KOPT-K1 (cell line): ENCODE data around the gene PSMA7.

ENCODE experiments used
- H3K27ac ChIP-seq: fragments of 200-600 bp; sonication (generic); 2 replicates; pipeline ENCODE4 v1.5.1; 2016; ENCODE audit warnings: antibody characterized with exemption, mild to moderate bottlenecking, low read depth, low read length; ENCODE audit not compliant: poor library complexity, severe bottlenecking
- H3K36me3 ChIP-seq: fragments of 200-600 bp; sonication (generic); 2 replicates; pipeline ENCODE4 v1.5.1; 2017; ENCODE audit warnings: antibody characterized with exemption, mild to moderate bottlenecking, low read length, moderate library complexity; ENCODE audit not compliant: insufficient read depth
- H3K9me3 ChIP-seq: fragments of 200-600 bp; sonication (generic); 2 replicates; pipeline ENCODE4 v1.5.1; 2017; ENCODE audit warnings: antibody characterized with exemption, low read length, mild to moderate bottlenecking; ENCODE audit not compliant: insufficient read depth, poor library complexity, severe bottlenecking

Gene PSMA7

DNA sequence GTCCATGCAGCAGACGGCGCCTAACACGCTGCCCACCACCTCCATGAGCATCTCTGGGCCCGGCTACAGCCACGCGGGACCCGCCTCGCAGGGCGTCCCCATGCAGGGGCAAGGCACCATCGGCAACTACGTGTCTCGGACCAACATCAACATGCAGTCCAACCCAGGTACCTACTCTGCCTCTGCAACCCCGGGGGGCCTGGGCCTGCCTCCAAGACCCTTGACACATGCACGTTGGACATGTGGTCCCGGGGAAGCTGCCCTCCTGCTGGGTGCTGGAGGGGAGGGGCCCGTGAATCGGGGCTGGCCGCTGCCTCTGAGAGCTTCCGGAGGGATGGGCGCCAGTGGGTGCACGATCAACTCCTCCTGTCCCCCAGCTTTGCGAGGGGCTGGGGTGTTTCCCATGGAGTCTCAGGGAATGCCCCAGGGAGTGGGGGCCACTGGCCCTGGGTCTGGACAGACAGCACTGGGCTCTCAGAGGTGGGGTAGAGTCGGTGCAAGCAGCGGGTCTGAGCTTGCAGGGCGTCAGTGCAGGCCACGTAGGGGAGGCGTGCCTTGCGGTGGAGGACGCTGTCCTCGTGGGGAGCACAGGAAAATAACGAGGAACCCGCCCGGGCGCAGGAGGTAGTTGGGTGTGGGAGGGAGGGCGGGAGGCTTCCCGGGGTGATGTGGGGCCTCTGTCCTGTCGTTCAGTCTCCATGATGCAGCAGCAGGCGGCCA, 19.7 kb upstream of the PSMA7 start:
- peaks cover 73% of the 10 kb centered on the region for H3K36me3 ChIP-seq

GRCh38 chr20:62161347-62161746, 18.2 kb upstream of the PSMA7 start:
- no peak overlapping the region for H3K27ac ChIP-seq
- peaks cover 63% of the 10 kb centered on the region; the same call in 1 of the 2 replicates for H3K36me3 ChIP-seq
- H3K9me3 ChIP-seq: no peaks in the 10 kb centered on the region

More for the DNA sequence above, 19.7 kb upstream of the PSMA7 start:
- no peaks in the 10 kb centered on the region for H3K9me3 ChIP-seq
- H3K27ac ChIP-seq: no peak overlapping the region

GRCh38 chr20:62160876-62161275, 17.7 kb upstream of the PSMA7 start:
- Histone ChIP-seq H3K36me3 (peaks cover 60% of the 10 kb centered on the region; the same call in 1 of the 2 replicates), H3K27ac (no peak overlapping the region), H3K9me3 (no peaks in the 10 kb centered on the region)

DNA sequence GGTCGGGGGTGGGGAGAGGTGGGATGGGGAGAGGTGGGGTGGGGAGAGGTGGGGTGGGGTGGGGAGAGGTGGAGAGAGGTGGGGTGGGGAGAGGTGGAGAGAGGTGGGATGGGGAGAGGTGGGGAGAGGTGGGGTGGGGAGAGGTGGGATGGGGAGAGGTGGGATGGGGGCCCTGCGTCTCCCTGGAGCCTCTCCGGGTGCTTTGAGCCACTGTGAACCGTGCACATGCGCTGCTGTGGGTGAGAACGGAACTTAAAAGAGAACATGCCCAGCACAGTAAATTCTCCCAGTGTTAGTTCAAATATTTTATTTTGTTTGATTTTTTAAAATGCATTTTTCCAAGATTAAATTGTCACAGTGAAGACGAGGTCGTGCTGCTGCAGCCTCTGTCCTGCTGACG, 17.1 kb upstream of the PSMA7 start:
- no peak overlapping the region for H3K27ac ChIP-seq
- H3K9me3 ChIP-seq: no peaks in the 10 kb centered on the region
- peaks cover 57% of the 10 kb centered on the region; the same call in 1 of the 2 replicates for H3K36me3 ChIP-seq

DNA sequence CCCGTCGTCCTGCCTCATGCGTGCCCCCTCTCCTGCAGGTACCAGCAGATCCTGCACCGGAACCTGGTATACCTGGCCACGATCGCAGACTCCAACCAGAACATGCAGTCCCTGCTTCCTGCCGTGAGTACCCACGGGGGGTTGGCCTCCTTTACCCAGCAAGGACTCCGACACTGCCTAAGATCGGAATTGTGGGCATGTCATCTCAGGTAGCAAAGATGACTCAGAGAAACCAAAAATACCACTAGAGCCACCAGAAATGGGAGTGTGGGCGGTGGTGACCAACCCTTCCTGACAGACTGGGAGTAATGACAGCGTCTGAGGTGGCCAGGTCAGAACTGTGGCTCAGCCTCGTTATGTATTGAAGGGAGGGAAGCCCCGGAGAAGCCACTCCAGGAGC, 16.6 kb upstream of the PSMA7 start:
- Histone ChIP-seq H3K9me3 (no peaks in the 10 kb centered on the region), H3K36me3 (peaks cover 53% of the 10 kb centered on the region; the same call in 1 of the 2 replicates), H3K27ac (no peak overlapping the region)

GRCh38 chr20:62159052-62159451, 15.9 kb upstream of the PSMA7 start:
- no peak overlapping the region for H3K27ac ChIP-seq
- peaks cover 52% of the 10 kb centered on the region; the same call in 1 of the 2 replicates for H3K36me3 ChIP-seq

GRCh38 chr20:62158541-62158940, 15.3 kb upstream of the PSMA7 start:
- Histone ChIP-seq H3K27ac (no peak overlapping the region), H3K36me3 (peaks cover 52% of the 10 kb centered on the region; the same call in 1 of the 2 replicates), H3K9me3 (no peaks in the 10 kb centered on the region)

More at GRCh38 chr20:62159052-62159451, 15.9 kb upstream of the PSMA7 start:
- no peaks in the 10 kb centered on the region for H3K9me3 ChIP-seq

- Histone ChIP-seq H3K9me3 (no peaks in the 10 kb centered on the region), H3K36me3 (peaks cover 52% of the 10 kb centered on the region; the same call in 1 of the 2 replicates), H3K27ac (no peak overlapping the region)
These were observed 14.8 kb upstream of the PSMA7 start for GRCh38 chr20:62158088-62158400.

DNA sequence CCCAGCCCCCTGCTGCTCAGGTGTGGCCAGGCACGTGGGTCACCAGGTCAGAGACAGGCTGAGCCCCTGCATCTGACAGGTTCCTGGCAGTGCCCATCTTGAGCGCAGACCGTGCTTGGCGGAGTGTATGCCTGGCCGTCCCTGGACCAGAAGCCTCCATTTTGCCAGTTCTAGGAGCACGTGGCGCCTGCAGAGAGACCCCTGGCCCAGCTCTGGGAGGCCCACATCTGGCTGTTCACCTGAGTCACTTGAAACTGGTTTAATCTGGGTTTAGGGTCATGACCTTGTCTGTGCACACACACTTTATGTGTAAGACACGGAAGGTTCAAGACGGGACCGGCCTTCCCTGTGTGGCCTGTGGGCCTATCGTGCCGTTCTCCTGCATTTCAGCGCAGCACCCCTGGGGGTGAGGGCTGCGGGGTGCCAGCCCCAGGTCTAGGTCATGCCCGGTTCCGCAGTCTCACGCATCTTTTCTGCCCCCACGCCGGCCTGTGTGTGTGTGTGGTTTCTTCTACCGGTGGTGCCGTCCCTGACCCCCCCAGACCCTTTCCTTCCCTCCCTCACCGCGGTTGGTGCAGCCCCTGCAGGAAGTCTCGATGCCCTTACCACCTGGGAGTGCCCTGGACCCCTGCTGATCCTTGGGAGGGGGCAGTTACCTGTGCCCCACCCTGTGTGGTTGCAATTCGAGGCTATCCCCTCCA, 14.3 kb upstream of the PSMA7 start:
- no peaks in the 10 kb centered on the region for H3K9me3 ChIP-seq
- H3K27ac ChIP-seq: no peak overlapping the region
- peaks cover 52% of the 10 kb centered on the region; the same call in 1 of the 2 replicates for H3K36me3 ChIP-seq

DNA sequence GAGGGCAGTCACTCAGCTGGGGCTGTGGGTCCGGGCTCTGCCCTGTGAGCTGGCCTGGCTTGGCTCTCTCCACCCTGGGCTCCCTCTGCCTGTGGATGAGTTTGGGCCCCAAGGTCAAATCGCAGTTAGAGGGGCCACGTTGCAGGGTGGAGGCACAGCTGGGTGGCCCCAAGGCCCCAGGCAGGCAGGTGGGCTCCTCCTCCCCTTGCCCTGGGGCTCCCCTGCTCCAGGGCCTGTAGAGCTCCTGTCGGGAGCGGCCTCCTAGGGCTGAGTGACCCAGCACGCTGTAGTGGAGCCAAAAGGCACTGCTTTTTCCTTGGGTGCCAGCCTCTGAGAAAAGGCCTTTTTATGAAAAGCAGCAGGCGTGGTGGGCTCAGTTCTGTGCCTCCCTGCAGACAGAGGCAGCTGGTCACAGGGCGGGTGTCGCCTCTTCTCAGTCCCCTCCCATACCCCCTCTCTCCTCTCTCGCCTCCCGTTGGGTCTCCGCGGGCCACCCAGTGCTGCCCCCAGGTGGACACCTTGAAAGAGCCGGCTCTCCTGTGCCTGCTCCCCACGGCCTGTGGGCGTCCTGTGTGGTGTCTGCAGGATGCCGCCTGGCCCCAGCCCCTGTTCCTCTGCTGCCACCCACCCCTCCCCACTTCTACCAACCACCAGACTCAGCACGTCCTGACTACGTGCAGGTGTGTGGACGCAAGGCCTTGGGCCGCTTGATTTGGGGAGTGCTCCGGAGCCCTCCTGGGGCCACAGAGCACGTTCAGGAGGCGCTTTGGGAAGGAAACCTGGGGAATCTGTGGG, 13.6 kb upstream of the PSMA7 start:
- no peaks in the 10 kb centered on the region for H3K9me3 ChIP-seq
- H3K27ac ChIP-seq: no peak overlapping the region
- H3K36me3 ChIP-seq: peaks cover 53% of the 10 kb centered on the region; the same call in 1 of the 2 replicates

GRCh38 chr20:62156254-62156556, 13.0 kb upstream of the PSMA7 start:
- Histone ChIP-seq H3K27ac (no peak overlapping the region), H3K36me3 (peaks cover 47% of the 10 kb centered on the region; the same call in 1 of the 2 replicates), H3K9me3 (no peaks in the 10 kb centered on the region)

DNA sequence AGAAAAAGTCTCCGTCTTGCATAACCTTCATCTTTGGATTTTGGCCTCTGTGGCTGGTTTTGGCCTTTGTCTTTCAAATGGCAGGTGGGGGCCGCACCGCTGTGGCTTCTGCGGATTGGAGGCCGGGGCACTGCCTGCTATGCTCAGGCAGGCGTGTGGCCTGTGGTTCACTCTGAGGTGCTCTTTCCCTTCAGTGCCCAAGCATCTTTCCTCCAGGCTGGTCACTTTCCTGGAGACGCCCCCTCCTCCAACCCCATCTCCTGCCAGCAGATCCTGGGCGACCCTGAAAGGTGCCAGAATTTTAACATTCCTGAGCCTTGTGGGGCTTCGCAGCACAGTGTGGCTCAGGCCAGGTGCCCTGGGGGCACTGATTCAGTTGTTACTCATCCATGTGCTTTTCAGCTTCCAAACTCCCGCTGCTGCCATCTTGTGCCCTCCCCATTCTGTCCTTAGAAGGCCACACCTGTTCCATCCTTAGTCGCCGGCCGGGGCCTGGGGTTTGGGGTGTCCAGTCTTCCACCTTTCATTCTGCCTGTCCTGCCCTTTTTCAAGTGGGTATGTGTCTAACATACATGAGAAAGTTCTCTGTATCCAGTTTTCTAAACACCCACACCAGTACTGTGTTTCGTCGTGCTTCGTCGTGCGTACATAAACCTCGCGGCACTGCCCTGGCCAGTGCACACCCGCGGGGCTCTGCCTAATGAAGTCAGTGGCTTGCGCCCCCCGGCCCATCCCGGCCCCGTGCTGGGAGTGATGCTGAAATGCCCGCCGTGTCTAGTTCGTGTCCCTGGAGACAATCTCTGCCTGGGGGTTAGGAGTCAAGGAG, 12.4 kb upstream of the PSMA7 start:
- H3K36me3 ChIP-seq: peaks cover 41% of the 10 kb centered on the region; the same call in 1 of the 2 replicates
- no peaks in the 10 kb centered on the region for H3K9me3 ChIP-seq
- H3K27ac ChIP-seq: no peak overlapping the region

DNA sequence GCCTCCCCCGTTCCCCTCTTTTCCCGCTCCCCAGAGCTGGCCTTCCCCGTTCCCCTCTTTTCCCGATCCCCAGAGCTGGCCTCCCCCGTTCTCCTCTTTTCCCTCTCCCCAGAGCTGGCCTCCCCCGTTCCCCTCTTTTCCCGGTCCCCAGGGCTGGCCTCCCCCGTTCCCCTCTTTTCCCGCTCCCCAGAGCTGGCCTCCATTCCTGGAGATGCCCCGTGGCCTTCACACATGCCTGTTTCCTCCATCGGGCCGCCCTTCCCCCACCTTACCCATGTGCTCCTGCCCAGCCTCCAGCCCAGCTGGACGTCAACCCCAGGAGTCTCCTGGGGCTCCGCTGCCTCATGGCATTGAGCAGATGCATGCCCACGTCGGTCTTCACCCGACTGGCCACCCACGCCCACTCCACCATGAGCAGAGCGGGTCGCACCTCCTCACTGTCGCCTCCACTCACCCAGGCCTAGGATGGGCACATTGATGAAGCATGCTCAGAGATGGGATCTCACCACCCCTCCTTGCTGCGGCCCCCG, 8.7 kb upstream of the PSMA7 start:
- no peaks in the 10 kb centered on the region for H3K9me3 ChIP-seq
- peaks cover 34% of the 10 kb centered on the region; the same call in 1 of the 2 replicates for H3K36me3 ChIP-seq
- H3K27ac ChIP-seq: no peak overlapping the region

DNA sequence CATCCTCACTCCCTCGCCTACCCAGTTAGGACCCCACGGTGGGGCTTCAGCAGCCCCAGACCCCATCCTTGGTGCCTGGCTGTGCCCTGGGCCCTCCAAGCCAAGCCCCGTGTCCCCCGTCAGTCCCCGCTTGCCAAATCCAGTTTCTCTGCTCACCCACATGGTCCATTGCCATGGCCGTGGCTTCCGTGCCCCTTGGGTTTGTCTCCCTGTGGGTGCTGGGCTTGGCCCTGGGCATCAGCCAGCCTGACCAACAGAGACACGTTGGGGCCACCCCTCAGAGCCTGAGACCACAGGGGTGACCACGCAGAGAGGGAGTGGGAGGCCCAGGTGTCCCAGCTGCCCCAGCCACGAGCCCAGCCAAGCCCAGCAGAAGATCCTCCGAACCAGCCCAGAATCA, 8.0 kb upstream of the PSMA7 start:
- no peak overlapping the region for H3K27ac ChIP-seq
- peaks cover 34% of the 10 kb centered on the region; the same call in 1 of the 2 replicates for H3K36me3 ChIP-seq
- H3K9me3 ChIP-seq: no peaks in the 10 kb centered on the region
